ENCODE results near the gene XXYLT1. TPM values are rescaled to one million over a fixed set of nuclear protein-coding genes. Genes with fewer than 3 reads are reported as not detected.

The XXYLT1 gene
- total RNA-seq, 1 donor from 2014 or later: 10.5 TPM

DNA sequence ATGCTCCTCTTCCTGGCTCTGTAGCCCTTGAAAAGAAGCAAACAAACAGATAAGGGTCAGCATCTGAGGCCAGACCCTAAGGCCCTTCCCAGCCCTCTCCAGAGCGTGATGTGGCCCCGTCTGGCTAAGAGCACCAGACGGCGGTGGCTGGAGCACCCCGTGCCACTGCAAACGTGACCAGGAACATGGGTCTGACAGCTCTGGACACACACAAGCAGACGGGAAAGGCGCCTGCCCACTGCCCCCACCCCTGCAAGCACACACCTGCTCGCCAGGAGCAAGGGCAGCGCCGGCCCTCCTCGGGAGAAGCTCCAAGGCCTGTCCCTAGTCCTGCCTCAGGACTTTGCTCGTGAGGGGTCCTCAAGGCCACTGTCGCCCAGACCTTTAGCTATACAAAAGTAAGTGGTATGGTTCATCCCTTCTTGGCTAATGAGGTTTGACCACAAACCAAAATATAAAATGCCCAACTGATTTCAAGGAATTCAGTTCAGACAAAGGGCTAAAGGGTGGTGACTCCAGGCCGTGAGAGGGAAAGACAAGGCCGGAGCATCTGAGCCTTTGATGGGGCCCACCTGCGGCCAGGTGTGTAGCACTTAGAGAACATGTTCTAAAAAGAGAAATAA is 90.4 kb downstream of the XXYLT1 start:
- FAIRE-seq (no peak), DNase-seq (ENCODE audit: low read depth) (no peak)
- Histone ChIP-seq H3K4me3 (ENCODE audit: low read depth, low read length) (no peak overlapping the region), H3K36me3 (ENCODE audit: control insufficient read depth, insufficient read depth, low read length) (no peaks in the 10 kb centered on the region), H3K27me3 (ENCODE audit: control insufficient read depth, insufficient read depth, low read length) (no peaks in the 10 kb centered on the region)
- TF ChIP-seq CTCF (IDR thresholded peaks at IDR 0.05; ENCODE audit: insufficient read depth, low read length, severe bottlenecking): no peak

- Histone ChIP-seq H3K4me3 (ENCODE audit: low read depth, low read length) (no peak overlapping the region), H3K27me3 (ENCODE audit: control insufficient read depth, insufficient read depth, low read length) (no peaks in the 10 kb centered on the region), H3K36me3 (ENCODE audit: control insufficient read depth, insufficient read depth, low read length) (no peaks in the 10 kb centered on the region)
- no peak for FAIRE-seq
- no peak for TF ChIP-seq CTCF (IDR thresholded peaks at IDR 0.05; ENCODE audit: insufficient read depth, low read length, severe bottlenecking)
- DNase-seq (ENCODE audit: low read depth): no peak
Observed at GRCh38 chr3:195179776-195180489, 91.0 kb downstream of the XXYLT1 start.

DNA sequence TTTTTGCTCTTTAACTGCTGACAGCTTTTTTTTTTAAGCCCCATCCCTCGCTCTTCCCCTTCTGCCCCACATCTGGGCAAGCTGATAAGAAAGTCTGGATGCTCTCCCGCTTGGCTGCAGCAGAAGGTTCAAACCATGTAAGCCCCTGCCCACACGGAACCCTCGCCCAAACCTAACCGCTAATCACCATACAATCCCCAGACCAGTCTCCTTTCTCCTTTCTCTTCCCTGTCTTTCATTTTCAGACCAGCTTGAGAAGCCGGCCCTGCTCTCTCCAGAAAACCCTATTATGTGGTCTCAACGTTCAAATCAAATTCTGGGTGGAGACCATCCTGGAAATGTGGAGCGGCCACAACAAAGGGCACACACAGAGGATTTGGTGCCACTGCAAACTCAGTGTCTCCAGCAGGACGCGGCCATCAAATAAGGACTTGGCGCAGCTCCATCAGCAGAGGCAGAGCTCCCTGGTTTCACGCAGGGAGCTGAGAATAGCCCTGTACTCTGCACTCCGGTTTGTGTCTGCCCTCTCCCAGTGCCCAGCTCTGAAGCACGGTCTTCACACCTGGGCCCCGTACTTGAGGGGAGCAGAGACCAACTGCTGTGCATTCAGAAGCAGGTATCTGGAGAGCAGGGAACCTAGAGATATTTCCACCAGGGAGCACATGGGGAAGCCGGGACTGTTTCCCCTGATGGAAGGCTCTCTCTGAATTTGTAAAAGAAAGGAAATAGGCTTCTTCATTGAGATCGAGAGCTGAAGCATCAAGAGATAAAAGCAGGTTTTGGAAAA is 92.6 kb downstream of the XXYLT1 start:
- Histone ChIP-seq H3K4me3 (ENCODE audit: low read depth, low read length) (no peak overlapping the region), H3K27me3 (ENCODE audit: control insufficient read depth, insufficient read depth, low read length) (no peaks in the 10 kb centered on the region), H3K36me3 (ENCODE audit: control insufficient read depth, insufficient read depth, low read length) (no peaks in the 10 kb centered on the region)
- no peak for FAIRE-seq
- no peak for DNase-seq (ENCODE audit: low read depth)
- no peak for TF ChIP-seq CTCF (IDR thresholded peaks at IDR 0.05; ENCODE audit: insufficient read depth, low read length, severe bottlenecking)

DNA sequence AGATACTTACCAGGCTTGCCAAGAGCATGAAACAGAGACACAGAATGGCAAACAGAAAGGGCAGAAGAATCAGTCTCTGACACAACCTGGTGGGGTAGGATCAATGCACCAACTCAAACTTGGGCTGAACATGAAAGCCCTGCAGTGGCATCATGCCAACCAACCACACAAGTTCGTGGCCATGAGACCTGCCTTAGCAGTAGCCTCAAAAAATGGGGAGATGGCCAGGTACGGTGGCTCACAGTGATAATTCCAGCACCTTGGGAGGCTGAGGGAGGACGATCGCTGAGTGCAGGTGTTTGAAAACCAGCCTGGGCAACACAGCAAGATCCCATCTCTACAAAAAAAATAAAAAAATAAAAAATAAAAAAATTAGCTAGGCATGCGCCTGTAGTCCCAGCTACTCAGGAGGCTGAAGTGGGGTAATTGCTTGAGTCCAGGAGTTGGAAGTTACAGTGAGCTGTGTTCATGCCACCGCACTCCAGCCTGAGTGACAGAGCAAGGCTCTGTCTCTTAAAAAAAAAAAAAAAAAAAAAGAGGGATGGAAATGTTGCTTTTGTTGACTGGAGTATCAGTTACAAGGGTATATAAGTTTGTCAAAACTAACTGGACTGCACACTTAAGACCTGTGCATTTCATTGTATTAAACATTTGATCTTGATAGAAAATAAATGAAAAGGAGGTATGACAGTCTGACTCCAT is 93.4 kb downstream of the XXYLT1 start:
- H3K36me3 ChIP-seq (ENCODE audit: control insufficient read depth, insufficient read depth, low read length): no peaks in the 10 kb centered on the region
- no peak for DNase-seq (ENCODE audit: low read depth)
- no peak for TF ChIP-seq CTCF (IDR thresholded peaks at IDR 0.05; ENCODE audit: insufficient read depth, low read length, severe bottlenecking)
- no peaks in the 10 kb centered on the region for H3K27me3 ChIP-seq (ENCODE audit: control insufficient read depth, insufficient read depth, low read length)
- no peak overlapping the region for H3K4me3 ChIP-seq (ENCODE audit: low read depth, low read length)
- no peak for FAIRE-seq

DNA sequence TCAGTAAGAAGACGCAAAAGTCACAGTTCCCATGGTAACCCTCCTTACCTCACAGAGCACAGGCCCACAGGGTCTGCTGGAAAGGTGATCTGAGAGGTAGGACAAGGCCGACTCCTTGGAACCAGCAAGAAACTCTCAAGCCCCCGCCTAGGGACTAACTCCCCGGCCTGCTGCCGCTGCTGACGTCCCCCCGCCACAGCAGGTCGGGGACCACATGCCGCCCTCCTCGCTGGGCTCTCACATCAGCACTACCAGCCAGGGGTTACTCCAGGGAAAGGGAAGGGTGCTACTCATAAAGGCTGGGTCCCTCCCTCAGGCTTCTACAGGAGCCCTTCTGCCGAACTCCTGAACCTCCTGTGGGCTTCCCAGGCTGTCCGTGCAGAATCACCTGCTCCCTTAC is 94.2 kb downstream of the XXYLT1 start:
- H3K36me3 ChIP-seq (ENCODE audit: control insufficient read depth, insufficient read depth, low read length): no peaks in the 10 kb centered on the region
- no peak for TF ChIP-seq CTCF (IDR thresholded peaks at IDR 0.05; ENCODE audit: insufficient read depth, low read length, severe bottlenecking)
- no peaks in the 10 kb centered on the region for H3K27me3 ChIP-seq (ENCODE audit: control insufficient read depth, insufficient read depth, low read length)
- no peak overlapping the region for H3K4me3 ChIP-seq (ENCODE audit: low read depth, low read length)
- DNase-seq (ENCODE audit: low read depth): no peak
- no peak for FAIRE-seq
